IPS DF 6.9 (cell line): ENCODE measurements around the gene ZNF28.
"Not testable (repeated sequence)": the region's sequence is repeated elsewhere in the genome, so short reads cannot be mapped to it uniquely, and the experiment has no call there.

Experiments used
- DNase-seq: peaks from one replicate; pipeline ENCODE4 v3.0.0-alpha.2; 2013; ENCODE audit warnings: low read depth, low spot score
- H3K27ac ChIP-seq: one replicate; pipeline ENCODE4 v1.5.1; 2013; ENCODE audit warnings: low read length, control low read depth
- H3K27me3 ChIP-seq: 2 replicates; pipeline ENCODE4 v1.6.1; 2013; ENCODE audit warnings: mild to moderate bottlenecking, low read length; ENCODE audit not compliant: control insufficient read depth, insufficient read depth
- H3K36me3 ChIP-seq: 2 replicates; pipeline ENCODE4 v1.6.1; 2013; ENCODE audit warnings: low read length; ENCODE audit not compliant: control insufficient read depth, insufficient read depth
- H3K4me1 ChIP-seq: 2 replicates; pipeline ENCODE4 v1.6.1; 2013; ENCODE audit warnings: low read length; ENCODE audit not compliant: control insufficient read depth, insufficient read depth
- H3K4me3 ChIP-seq: 2 replicates; pipeline ENCODE4 v1.5.1; 2013; ENCODE audit warnings: mild to moderate bottlenecking, low read length
- H3K9me3 ChIP-seq: 2 replicates; pipeline ENCODE4 v1.6.1; 2013; ENCODE audit warnings: low read length, inconsistent platforms; ENCODE audit not compliant: control insufficient read depth, insufficient read depth
- WGBS: extraction: QIAGEN DNeasy Blood & Tissue Kit; methylation state at CpG from one replicate; pipeline ENCODE4 v1.1.7; 2013; ENCODE audit warnings: mixed read lengths, missing lambda C conversion rate; ENCODE audit not compliant: insufficient read length, insufficient coverage; 5-methylcytosine and 5-hydroxymethylcytosine counted together

Gene ZNF28

DNA sequence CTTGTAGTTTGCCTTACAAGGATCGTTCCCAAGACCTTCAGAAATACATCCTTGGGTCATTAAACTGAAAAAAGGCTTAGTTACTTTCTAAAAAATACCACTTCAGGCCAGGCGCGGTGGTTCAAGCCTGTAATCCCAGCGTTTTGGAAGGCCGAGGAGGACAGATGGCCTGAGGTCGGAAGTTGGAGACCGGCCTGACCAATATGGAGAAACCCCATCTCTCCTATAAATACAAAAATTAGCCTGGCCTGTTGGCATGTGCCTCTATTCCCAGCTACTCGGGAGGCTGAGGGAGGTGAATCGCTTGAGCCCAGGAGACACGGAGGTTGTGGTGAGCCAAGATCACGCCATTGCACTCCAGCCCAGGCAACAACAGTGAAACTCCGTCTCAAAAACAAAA, 2.2 kb upstream of the ZNF28 start:
- Histone ChIP-seq H3K9me3 (no peaks in the 10 kb centered on the region), H3K4me1 (no peaks in the 10 kb centered on the region), H3K27ac (no peak overlapping the region), H3K4me3 (no peak overlapping the region), H3K27me3 (no peaks in the 10 kb centered on the region), H3K36me3 (no peaks in the 10 kb centered on the region)
- WGBS: no CpG with 5 or more reads among the region's 12 CpGs
- DNase-seq: no peak

DNA sequence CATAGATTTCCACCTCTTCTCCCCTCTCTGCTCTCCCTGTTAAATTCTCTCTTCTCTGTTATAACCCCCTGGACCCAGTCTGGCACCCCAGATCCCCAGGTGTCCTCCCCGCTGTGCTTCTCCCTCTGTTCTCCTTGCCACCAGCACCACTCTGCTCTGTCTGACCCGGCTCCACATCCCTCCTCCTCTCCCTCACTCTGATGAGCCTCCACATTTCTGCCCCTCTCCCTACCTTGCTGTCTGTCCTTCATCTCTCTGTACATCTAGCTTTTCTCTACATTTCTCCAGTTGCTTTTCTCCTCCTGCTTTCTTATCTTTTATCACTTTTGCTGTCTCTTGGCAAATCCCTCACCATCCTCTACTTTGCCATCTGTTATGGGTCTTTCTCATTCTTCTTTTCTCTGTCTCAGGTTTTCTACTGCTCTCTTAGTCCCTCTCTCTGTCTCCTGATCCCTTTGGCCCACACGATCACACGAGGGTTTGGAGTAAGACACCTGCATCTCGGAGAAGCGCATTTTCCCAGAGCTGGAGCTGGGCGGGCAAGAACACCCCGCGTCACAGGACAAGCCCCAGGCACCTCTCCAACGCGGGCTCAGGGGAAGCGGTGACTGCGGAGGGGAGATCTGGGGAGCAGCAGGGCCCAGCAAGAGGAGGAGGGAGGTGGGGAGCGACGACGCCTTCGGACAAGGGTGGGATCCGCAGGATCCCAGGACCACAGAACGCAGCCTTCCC, 795 bp downstream of the ZNF28 start:
- H3K4me3 ChIP-seq: peak overlapping the region; percentile 64; the same call in 1 of the 2 replicates
- WGBS: no CpG with 5 or more reads among the region's 19 CpGs
- not testable (repeated sequence) for H3K27me3 ChIP-seq, H3K27ac ChIP-seq, DNase-seq, H3K4me1 ChIP-seq, H3K9me3 ChIP-seq, H3K36me3 ChIP-seq

DNA sequence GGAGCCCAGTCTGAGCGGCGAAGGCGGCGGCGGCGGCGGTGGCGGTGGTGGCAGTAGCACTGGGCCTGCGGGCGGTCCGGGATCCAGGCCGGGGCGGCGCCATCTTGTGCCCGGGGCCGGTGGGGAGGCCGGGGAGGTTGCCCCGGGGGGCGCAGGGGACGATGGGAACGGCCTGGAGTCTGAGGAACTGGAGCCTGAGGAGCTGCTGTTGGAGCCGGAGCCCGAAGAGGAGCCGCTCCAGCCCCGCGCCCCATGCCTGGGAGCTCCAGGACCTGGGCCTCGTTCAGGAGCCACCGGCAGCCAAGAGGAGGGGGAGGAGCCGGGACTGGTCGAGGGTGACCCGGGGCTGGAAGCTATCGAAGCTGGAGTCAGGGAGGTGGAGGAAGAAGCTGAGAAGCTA, 11.6 kb downstream of the ZNF28 start:
- WGBS: no CpG with 5 or more reads among the region's 32 CpGs
- Histone ChIP-seq H3K4me3 (no peak overlapping the region), H3K36me3 (no peaks in the 10 kb centered on the region), H3K9me3 (no peaks in the 10 kb centered on the region), H3K4me1 (no peaks in the 10 kb centered on the region), H3K27ac (no peak overlapping the region), H3K27me3 (no peaks in the 10 kb centered on the region)
- DNase-seq: no peak

DNA sequence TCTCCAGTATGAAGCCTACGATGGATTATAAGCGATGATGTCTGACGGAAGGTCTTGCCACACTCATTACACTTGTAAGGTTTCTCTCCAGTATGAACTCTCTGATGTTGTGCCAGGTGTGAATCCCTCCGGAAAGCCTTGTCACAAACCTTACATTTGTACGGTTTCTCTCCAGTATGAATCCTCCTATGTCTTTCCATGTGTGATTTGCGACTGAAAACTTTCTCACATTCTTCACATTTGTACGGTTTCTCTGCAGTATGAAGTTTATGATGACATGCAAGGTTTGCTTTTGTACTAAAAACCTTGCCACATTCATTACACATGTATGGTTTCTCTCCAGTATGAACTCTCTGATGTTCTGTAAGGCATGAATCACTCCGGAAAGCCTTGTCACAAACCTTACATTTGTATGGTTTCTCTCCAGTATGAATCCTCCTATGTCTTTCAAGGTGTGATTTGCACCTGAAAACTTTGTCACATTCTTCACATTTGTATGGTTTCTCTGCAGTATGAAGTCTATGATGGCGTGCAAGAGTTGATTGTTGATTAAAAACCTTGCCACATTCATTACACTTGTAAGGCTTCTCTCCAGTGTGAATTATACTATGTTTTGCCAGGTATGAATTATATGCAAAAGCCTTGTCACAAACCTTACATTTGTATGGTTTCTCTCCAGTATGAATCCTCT, 21.3 kb downstream of the ZNF28 start:
- H3K27me3 ChIP-seq, DNase-seq, H3K4me3 ChIP-seq, H3K4me1 ChIP-seq, H3K27ac ChIP-seq, H3K9me3 ChIP-seq: not testable (repeated sequence)
- peaks cover 15% of the 10 kb centered on the region; the same call in 1 of the 2 replicates for H3K36me3 ChIP-seq
- no CpG with 5 or more reads among the region's 9 CpGs for WGBS

DNA sequence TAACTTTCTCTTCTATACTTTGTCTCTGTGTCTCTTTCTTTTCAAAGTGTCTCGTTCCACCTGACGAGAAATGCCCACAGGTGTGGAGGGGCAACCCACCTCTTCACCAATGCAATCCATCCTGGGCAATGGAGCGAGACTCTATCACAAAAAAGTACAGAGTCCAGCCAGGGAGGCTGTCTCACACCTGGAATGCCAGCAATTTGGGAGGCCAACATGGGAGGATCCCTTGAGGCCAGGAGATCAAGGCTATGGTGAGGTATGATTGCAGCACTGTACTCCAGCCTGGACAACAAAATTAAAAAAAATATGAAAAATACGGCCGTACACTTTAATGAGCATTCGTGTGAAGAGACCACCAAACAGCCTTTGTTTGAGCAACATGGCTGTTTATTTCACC, 32.0 kb downstream of the ZNF28 start:
- H3K36me3 ChIP-seq: no peaks in the 10 kb centered on the region
- no peaks in the 10 kb centered on the region for H3K27me3 ChIP-seq
- WGBS: no CpG with 5 or more reads among the region's 6 CpGs
- H3K27ac ChIP-seq: no peak overlapping the region
- H3K4me3 ChIP-seq: no peak overlapping the region
- no peak for DNase-seq
- no peaks in the 10 kb centered on the region for H3K4me1 ChIP-seq
- no peaks in the 10 kb centered on the region for H3K9me3 ChIP-seq

DNA sequence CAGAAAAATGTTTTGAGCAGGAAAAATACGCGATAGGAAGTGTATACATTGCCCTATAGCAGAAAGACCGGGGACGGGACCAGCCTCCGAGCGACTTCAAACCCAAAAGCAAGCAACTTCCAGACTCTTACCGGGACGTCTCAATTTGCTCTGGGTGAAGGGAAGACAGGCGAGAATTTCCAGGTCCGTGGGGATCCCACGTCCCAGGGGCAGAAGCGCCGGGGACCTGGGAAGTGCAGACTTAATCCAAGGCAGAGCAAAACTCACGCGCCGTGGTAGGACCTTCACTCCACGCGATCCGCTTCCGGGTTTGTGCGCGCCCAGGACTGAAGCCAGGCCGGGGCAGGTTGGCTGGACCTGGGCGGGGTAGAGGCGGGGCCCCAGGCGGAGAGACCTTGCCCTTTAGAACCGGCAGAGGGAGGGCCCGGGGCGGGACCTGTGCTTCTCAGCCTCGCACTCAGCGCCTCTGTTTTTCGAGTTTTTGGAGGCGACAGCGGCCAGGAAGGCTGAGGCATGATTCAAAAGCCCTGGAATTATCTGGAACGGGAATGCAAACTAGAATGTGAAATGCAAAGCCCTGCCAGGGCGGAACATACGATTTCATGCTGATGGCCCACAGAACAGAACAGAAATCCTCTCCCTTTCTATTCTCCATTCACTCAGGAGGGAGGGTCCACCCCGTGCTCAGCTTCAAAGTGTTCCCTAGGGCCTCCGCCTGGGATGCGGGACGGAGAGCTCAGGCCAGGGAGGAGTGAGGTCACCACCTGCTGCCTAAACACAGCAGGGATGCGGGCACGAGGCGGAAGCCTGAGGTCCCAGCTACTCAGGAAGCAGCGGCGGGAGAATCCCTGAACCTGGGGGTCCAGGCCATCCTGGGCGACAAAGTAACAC, 34.7 kb downstream of the ZNF28 start, which contains the start of gene ZNF600:
TSS of gene ZNF600 (minus strand) at position 328 of the 891 bp plus-strand sequence. CDS start 7,903 bp downstream, outside the sequence.
- not testable (repeated sequence) for H3K9me3 ChIP-seq, H3K4me1 ChIP-seq, H3K36me3 ChIP-seq, H3K27ac ChIP-seq, H3K27me3 ChIP-seq
- no CpG with 5 or more reads among the region's 47 CpGs for WGBS
- peak; percentile 39 for DNase-seq
- peak within 1 kb of the TSS; percentile 89; the same call in 1 of the 2 replicates for H3K4me3 ChIP-seq

DNA sequence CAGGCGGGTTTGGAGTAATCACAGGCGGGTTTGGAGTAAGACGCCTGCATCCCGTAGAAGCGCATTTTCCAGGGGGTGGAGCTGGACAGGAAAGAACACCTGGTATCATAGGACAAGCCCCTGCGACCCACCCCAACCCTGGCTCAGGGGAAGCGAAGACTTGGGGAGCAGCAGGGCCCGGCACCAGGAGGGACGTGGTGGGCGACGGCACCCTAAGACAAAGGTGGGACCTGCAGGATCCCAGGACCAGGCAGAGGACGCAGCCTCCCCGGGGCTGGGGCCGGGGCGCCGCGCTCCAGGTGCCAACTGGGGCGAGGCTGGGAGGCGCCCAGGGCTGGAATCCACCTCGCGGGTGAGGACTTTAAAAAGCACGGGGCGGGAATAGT, 35.4 kb downstream of the ZNF28 start:
- no CpG with 5 or more reads among the region's 23 CpGs for WGBS
- no peaks in the 10 kb centered on the region for H3K27me3 ChIP-seq
- no peak for DNase-seq
- no peaks in the 10 kb centered on the region for H3K9me3 ChIP-seq
- H3K36me3 ChIP-seq: no peaks in the 10 kb centered on the region
- H3K4me3 ChIP-seq: peak overlapping the region; percentile 89; the same call in 1 of the 2 replicates
- H3K4me1 ChIP-seq: no peaks in the 10 kb centered on the region
- no peak overlapping the region for H3K27ac ChIP-seq

DNA sequence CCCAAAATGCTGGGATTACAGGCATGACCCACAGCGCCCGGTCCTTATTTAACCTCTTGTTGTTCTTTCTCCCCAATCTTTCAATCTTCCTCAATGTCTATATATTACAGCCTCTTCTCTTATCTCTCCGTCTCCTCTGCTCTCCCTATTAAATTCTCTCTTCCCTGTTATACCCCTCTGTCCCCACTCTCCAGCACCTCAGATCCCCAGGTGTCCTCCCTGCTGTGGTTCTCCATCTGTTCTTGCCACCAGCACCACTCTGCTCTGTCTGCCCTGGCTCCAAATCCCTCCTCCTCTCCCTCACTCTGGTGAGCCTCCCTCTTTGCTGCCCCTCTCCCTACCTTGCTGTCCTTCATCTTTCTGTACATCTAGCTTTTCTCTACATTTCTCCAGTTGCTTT, 35.9 kb downstream of the ZNF28 start:
- Histone ChIP-seq H3K4me1 (no peaks in the 10 kb centered on the region), H3K27ac (no peak overlapping the region), H3K27me3 (no peaks in the 10 kb centered on the region), H3K9me3 (no peaks in the 10 kb centered on the region), H3K4me3 (no peak overlapping the region), H3K36me3 (no peaks in the 10 kb centered on the region)
- no CpG with 5 or more reads among the region's 3 CpGs for WGBS
- no peak for DNase-seq

DNA sequence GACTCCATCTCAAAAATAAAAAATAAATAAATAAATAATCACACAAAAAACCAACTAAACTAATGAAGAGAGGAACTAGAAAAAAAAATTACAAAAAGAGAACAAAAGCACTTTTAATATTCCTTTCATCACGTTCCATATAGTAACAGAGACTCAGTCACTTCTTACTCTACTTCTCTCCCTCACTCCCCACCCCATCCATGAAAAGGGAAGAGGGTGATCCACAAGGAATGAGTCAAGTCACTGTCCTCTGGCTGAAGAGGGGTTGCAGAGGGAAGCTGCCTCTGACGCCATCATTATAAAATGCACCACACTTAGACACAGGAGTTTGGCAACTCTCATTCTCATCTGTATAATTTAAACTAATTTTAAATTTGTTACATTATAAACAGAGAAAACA, 38.6 kb downstream of the ZNF28 start:
- not testable (repeated sequence) for H3K27ac ChIP-seq, H3K36me3 ChIP-seq, DNase-seq, H3K4me3 ChIP-seq, H3K4me1 ChIP-seq, H3K9me3 ChIP-seq, H3K27me3 ChIP-seq
- no CpG with 5 or more reads among the region's 2 CpGs for WGBS

DNA sequence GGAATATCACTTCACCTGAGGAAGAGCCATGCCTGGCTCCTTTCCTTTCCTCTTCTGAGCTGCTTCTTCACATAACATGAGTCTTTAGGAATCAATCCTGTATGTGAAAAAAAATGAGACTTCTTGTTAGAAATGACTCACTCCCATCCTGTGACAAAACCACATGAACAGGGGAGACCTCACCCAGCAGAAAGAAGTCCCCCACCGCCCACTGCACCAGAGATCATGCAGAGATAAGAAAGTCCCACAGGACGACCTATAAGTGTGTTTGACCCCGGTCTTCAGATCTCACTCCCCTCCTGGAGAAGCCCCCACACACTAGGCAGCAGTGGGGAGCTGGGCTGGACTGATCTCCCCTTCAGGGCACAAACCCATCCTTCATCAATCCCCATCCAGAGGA, 42.6 kb downstream of the ZNF28 start:
- no peak overlapping the region for H3K27ac ChIP-seq
- no peak overlapping the region for H3K4me3 ChIP-seq
- no CpG with 5 or more reads among the region's 3 CpGs for WGBS
- H3K36me3 ChIP-seq: no peaks in the 10 kb centered on the region
- no peaks in the 10 kb centered on the region for H3K4me1 ChIP-seq
- no peaks in the 10 kb centered on the region for H3K9me3 ChIP-seq
- no peaks in the 10 kb centered on the region for H3K27me3 ChIP-seq
- DNase-seq: no peak
